22Rv1 (cell line): Measurements from ENCODE around the gene MROH7.

Experiments used
- ZFX ChIP-seq: fragments of 450-650 bp; IDR thresholded peaks from 2 replicates; pipeline ENCODE4 v1.6.1; 2017; ENCODE audit warnings: antibody characterized with exemption, borderline replicate concordance
- TF ChIP-seq, protein P1 (sequence below): fragments of 450-650 bp; IDR thresholded peaks from 2 replicates; pipeline ENCODE4 v1.5.1; 2017; ENCODE audit warnings: mild to moderate bottlenecking

- TF ChIP-seq, protein P1, sequence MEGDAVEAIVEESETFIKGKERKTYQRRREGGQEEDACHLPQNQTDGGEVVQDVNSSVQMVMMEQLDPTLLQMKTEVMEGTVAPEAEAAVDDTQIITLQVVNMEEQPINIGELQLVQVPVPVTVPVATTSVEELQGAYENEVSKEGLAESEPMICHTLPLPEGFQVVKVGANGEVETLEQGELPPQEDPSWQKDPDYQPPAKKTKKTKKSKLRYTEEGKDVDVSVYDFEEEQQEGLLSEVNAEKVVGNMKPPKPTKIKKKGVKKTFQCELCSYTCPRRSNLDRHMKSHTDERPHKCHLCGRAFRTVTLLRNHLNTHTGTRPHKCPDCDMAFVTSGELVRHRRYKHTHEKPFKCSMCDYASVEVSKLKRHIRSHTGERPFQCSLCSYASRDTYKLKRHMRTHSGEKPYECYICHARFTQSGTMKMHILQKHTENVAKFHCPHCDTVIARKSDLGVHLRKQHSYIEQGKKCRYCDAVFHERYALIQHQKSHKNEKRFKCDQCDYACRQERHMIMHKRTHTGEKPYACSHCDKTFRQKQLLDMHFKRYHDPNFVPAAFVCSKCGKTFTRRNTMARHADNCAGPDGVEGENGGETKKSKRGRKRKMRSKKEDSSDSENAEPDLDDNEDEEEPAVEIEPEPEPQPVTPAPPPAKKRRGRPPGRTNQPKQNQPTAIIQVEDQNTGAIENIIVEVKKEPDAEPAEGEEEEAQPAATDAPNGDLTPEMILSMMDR = no peak
- TF ChIP-seq ZFX = no peak
Observed at GRCh38 chr1:54758678-54759348, 117.2 kb downstream of the MROH7 start.
